Thoracic aorta (tissue), 2 donors: ENCODE results near the gene SORL1. TPM values are rescaled to one million over a fixed set of nuclear protein-coding genes. Genes with fewer than 3 reads are reported as not detected.

ENCODE experiments used
- ATAC-seq: fragments of 150-250 bp; one replicate; pipeline ENCODE4 v1.8.0; 2017; ENCODE audit warnings: low read depth; ENCODE audit not compliant: insufficient number of reproducible peaks, low FRiP score
- DNase-seq: peaks from one replicate; pipeline ENCODE4 v3.0.0-alpha.2; 2020; ENCODE audit warnings: low spot score
- H3K27ac ChIP-seq, 2 donors: fragments of 200-600 bp; sonication (generic); 1 replicate in 1 of 2; 2 replicates in 1 of 2; pipeline ENCODE4 v1.5.1; 2016; ENCODE audit warnings: mild to moderate bottlenecking in 2 of 2, moderate library complexity in 2 of 2
- H3K27me3 ChIP-seq: fragments of 200-600 bp; sonication (generic); replicated peaks from 2 replicates; pipeline ENCODE4 v1.6.0; 2016; ENCODE audit warnings: mild to moderate bottlenecking; ENCODE audit not compliant: insufficient read depth
- H3K36me3 ChIP-seq: fragments of 200-600 bp; sonication (generic); one replicate; pipeline ENCODE4 v1.5.1; 2016
- H3K4me1 ChIP-seq, 2 donors: fragments of 200-600 bp; sonication (generic); 1 replicate in 1 of 2; 2 replicates in 1 of 2; pipeline versions ENCODE4 v1.5.1 to v1.6.0; 2016; ENCODE audit warnings: low read depth in 2 of 2, mild to moderate bottlenecking in 1 of 2; ENCODE audit not compliant: control insufficient read depth in 1 of 2
- H3K4me3 ChIP-seq: fragments of 200-600 bp; sonication (generic); 2 replicates; pipeline ENCODE4 v1.5.1; 2016; ENCODE audit warnings: mild to moderate bottlenecking
- H3K9me3 ChIP-seq: fragments of 200-600 bp; sonication (generic); 2 replicates; pipeline ENCODE4 v1.5.1; 2016
- total RNA-seq, 2 donors: library from RNA; depleted of rRNA; stranded (reverse); fragments of >200 nt; gene quantifications; one replicate each; pipeline versions ENCODE4 v1.1.0 to v1.2.3, GENCODE V29; 2016
- TF ChIP-seq, protein P1 (sequence below): fragments of 200-600 bp; sonication (generic); IDR thresholded peaks from one replicate; pipeline ENCODE4 v1.5.1; 2019; ENCODE audit warnings: antibody characterized with exemption

SORL1 gene
- total RNA-seq, 2 donors from 2014 or later = 26.9 to 33.0 TPM

GRCh38 chr11:121543836-121544380, 91.8 kb downstream of the SORL1 start:
- TF ChIP-seq, protein P1, sequence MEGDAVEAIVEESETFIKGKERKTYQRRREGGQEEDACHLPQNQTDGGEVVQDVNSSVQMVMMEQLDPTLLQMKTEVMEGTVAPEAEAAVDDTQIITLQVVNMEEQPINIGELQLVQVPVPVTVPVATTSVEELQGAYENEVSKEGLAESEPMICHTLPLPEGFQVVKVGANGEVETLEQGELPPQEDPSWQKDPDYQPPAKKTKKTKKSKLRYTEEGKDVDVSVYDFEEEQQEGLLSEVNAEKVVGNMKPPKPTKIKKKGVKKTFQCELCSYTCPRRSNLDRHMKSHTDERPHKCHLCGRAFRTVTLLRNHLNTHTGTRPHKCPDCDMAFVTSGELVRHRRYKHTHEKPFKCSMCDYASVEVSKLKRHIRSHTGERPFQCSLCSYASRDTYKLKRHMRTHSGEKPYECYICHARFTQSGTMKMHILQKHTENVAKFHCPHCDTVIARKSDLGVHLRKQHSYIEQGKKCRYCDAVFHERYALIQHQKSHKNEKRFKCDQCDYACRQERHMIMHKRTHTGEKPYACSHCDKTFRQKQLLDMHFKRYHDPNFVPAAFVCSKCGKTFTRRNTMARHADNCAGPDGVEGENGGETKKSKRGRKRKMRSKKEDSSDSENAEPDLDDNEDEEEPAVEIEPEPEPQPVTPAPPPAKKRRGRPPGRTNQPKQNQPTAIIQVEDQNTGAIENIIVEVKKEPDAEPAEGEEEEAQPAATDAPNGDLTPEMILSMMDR = no peak
- no peak overlapping the region for H3K27ac ChIP-seq
- DNase-seq (no peak), ATAC-seq (no peak)
- no peak overlapping the region for H3K4me3 ChIP-seq
- no peaks in the 10 kb centered on the region for H3K9me3 ChIP-seq
- H3K27me3 ChIP-seq = no peaks in the 10 kb centered on the region
- no peaks in the 10 kb centered on the region for H3K36me3 ChIP-seq
- no peaks in the 10 kb centered on the region for H3K4me1 ChIP-seq

DNA sequence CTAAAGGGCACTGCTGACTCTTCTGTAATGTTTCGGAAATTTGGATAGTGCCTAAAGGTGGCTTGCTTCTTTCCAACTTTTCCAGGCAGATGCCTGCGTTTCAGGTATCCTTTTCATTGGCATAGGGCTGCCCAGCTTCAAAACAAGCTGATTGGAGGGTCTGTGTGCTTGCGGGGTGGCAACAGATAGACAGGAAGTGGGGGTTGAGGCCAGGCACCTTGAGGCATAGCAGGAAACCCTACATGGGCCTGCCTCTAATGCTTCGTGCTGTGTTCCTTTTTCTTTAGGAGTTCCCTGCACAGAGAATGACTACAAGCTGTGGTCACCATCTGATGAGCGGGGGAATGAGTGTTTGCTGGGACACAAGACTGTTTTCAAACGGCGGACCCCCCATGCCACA, 92.8 kb downstream of the SORL1 start:
- H3K4me3 ChIP-seq = no peak overlapping the region
- no peaks in the 10 kb centered on the region for H3K36me3 ChIP-seq
- no peak for ATAC-seq
- TF ChIP-seq, protein P1 = no peak
- no peak overlapping the region for H3K27ac ChIP-seq
- DNase-seq = no peak
- H3K4me1 ChIP-seq = no peaks in the 10 kb centered on the region
- no peaks in the 10 kb centered on the region for H3K27me3 ChIP-seq
- no peaks in the 10 kb centered on the region for H3K9me3 ChIP-seq

DNA sequence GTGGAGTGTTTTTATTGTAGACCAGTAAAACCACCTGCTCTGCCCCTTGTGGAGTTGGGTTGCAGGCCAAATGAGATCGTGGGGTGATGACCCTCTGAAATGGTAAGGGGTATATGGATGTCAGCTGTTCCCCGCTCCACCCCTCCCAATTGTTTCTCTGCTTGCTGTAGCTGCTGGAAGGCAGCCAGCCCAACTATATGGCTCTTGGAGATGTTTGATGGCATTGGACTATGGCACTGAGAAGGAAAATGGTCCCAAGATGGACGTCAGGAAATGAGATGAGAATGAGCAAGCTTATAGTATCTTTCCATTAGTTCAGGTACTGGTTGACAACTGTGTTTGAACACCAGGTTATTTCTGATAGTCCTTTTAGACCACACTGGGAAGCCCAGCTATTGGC, 95.5 kb downstream of the SORL1 start:
- no peaks in the 10 kb centered on the region for H3K9me3 ChIP-seq
- no peak for ATAC-seq
- H3K36me3 ChIP-seq = no peaks in the 10 kb centered on the region
- H3K4me1 ChIP-seq = no peaks in the 10 kb centered on the region
- no peak overlapping the region for H3K4me3 ChIP-seq
- no peaks in the 10 kb centered on the region for H3K27me3 ChIP-seq
- TF ChIP-seq, protein P1 = no peak
- H3K27ac ChIP-seq = no peak overlapping the region
- no peak for DNase-seq

DNA sequence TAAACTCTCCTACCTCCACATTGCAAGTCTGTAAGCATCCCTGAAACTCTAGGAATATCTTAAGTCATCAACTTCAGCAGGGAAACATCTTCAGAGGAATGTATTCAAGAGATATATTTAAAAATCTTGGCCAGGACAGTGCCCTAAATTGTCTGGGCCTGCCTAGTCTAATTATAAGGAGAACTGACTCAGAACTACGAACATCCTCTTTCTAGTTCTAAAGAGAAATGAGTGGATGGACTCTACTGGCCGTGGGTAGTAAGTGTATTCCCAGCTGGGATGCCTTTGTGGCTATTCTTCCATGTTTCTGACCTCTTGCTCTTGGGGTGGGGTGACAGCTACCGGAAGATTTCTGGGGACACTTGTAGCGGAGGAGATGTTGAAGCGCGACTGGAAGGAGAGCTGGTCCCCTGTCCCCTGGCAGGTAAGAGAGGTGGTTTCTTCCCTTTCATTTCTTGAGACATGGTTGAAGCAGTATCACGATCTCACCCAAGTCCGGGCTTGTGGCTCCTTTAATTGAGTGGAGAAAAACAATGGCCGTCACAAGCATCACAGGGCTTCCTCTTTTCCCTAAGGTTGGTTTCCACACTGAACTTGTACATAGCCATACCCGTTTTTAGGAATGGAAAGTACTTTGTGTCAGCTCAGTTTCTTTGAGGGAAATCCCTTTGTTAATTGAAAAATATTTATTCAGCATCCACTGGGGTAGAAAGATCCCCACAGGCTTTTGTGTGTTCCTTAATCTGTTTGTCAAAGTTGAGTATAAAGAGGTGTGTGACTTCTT, 98.3 kb downstream of the SORL1 start:
- no peak for DNase-seq

GRCh38 chr11:121551463-121551862, 99.3 kb downstream of the SORL1 start:
- TF ChIP-seq, protein P1 = no peak
- H3K4me3 ChIP-seq = no peak overlapping the region
- H3K9me3 ChIP-seq = no peaks in the 10 kb centered on the region
- DNase-seq = no peak
- no peak for ATAC-seq
- no peak overlapping the region for H3K27ac ChIP-seq
- H3K4me1 ChIP-seq = no peaks in the 10 kb centered on the region
- H3K36me3 ChIP-seq = no peaks in the 10 kb centered on the region
- H3K27me3 ChIP-seq = no peaks in the 10 kb centered on the region

More for the DNA sequence above, 98.3 kb downstream of the SORL1 start:
- Histone ChIP-seq H3K4me1 (no peaks in the 10 kb centered on the region), H3K9me3 (no peaks in the 10 kb centered on the region), H3K4me3 (no peak overlapping the region), H3K36me3 (no peaks in the 10 kb centered on the region), H3K27ac (no peak overlapping the region), H3K27me3 (no peaks in the 10 kb centered on the region)
- no peak for ATAC-seq
- TF ChIP-seq, protein P1 = no peak
